Dedifferentiated amniotic fluid mesenchymal stem cell (primary cell): Measurements from ENCODE around the gene RNPEPL1.

Experiments
- DNase-seq: peaks from one replicate; pipeline ENCODE4 v3.0.0-alpha.2; 2016; ENCODE audit errors: extremely low spot score

Gene RNPEPL1

GRCh38 chr2:240626531-240627300 is 58.4 kb downstream of the RNPEPL1 start:
- no peak for DNase-seq

- DNase-seq: no peak
Observed at GRCh38 chr2:240627736-240628506, 59.6 kb downstream of the RNPEPL1 start.

DNA sequence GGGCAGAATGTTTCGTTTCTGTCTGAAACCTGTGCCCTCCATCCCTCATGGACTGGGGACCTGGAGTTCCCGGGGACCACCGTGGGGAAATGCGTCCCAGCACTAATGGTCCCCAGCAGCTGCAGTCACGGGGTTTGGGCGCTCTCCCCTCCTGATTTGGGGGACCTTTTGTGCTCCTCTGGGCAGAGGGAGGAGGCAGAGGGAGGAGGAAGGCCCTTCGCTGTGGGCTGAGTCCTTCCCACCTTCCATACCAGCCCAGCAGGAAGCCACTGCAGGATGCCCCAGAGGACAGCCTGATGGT is 60.2 kb downstream of the RNPEPL1 start:
- no peak for DNase-seq

GRCh38 chr2:240628808-240629618 is 60.7 kb downstream of the RNPEPL1 start:
- DNase-seq: no peak

DNA sequence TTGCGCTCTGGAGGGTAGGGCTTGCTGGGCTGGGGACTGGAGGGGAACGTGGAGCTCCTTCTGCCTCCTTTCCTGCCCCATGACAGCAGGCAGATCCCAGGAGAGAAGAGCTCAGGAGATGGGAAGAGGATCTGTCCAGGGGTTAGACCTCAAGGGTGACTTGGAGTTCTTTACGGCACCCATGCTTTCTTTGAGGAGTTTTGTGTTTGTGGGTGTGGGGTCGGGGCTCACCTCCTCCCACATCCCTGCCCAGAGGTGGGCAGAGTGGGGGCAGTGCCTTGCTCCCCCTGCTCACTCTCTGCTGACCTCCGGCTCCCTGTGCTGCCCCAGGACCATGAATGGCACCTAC is 61.3 kb downstream of the RNPEPL1 start:
- no peak for DNase-seq

- DNase-seq: no peak
Observed at GRCh38 chr2:240629968-240630770, 61.9 kb downstream of the RNPEPL1 start.
